Subcutaneous adipose tissue (tissue), 4 donors: Measurements from ENCODE around the gene SIVA1. TPM values are rescaled to one million over a fixed set of nuclear protein-coding genes. Genes with fewer than 3 reads are reported as not detected.

ENCODE experiments used
- total RNA-seq, 4 donors: library from RNA; depleted of rRNA; stranded (reverse); fragments of >200 nt; gene quantifications; one replicate each; pipeline ENCODE4 v1.1.0, GENCODE V29; 2016
- TF ChIP-seq, protein P1 (sequence below): fragments of 450-650 bp; IDR thresholded peaks from one replicate; pipeline ENCODE4 v1.5.1; 2016; ENCODE audit warnings: low read depth, mild to moderate bottlenecking, control low read depth, antibody characterized with exemption, moderate library complexity

The SIVA1 gene
- total RNA-seq, 4 donors from 2014 or later, result 65.4 to 232 (median 169) TPM

DNA sequence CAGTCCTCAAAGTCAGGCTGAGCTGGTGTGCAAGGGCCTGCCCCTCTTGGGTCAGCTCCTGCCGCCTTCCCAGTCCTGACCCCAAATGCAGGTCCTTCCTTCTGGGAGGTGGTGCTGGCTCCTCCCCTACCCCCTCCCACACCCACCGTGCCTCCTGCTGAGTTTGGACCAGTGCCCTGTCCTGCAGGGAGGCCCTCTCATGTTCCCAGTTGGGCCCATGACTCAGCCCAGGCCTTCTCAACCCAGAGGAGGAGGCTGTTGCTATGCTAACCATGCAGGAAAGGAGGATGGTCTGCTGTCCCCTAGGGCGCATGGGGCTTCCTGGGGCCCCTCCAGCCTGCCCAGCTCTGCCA lies 52.4 kb downstream of the SIVA1 start:
- TF ChIP-seq, protein P1, sequence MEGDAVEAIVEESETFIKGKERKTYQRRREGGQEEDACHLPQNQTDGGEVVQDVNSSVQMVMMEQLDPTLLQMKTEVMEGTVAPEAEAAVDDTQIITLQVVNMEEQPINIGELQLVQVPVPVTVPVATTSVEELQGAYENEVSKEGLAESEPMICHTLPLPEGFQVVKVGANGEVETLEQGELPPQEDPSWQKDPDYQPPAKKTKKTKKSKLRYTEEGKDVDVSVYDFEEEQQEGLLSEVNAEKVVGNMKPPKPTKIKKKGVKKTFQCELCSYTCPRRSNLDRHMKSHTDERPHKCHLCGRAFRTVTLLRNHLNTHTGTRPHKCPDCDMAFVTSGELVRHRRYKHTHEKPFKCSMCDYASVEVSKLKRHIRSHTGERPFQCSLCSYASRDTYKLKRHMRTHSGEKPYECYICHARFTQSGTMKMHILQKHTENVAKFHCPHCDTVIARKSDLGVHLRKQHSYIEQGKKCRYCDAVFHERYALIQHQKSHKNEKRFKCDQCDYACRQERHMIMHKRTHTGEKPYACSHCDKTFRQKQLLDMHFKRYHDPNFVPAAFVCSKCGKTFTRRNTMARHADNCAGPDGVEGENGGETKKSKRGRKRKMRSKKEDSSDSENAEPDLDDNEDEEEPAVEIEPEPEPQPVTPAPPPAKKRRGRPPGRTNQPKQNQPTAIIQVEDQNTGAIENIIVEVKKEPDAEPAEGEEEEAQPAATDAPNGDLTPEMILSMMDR, result no peak

DNA sequence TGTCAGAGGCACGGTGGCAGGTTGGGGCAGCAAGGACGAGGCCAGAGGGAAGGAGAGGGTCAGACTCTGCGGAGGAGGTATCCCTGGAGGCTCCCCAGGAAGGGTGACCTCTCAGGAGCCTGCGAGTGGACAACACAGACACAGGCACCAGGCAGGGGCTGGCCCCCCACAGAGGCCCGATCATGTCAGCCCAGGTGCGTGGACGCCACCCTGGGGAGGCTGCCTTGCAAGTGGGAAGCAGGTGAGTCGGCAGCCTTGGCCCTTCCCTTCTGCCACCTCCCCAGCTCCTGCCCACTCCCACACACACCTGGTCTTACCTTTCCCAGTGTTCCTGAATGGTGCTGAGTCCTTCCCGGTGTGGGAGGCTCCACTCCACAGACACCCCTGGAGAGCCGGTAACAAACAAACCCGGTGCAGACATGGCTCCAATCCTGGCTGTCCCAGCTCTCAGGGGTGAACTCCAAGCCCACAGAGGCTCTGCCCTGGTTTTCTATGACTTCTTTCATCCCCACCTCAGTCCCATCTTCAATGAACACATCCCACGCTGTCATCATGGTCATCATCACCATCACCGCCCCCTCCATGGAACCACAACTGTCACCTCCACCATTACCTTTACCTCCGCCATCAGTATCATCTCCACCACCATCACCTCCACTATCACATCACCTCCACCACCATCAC lies 53.1 kb downstream of the SIVA1 start:
- TF ChIP-seq, protein P1, result no peak

DNA sequence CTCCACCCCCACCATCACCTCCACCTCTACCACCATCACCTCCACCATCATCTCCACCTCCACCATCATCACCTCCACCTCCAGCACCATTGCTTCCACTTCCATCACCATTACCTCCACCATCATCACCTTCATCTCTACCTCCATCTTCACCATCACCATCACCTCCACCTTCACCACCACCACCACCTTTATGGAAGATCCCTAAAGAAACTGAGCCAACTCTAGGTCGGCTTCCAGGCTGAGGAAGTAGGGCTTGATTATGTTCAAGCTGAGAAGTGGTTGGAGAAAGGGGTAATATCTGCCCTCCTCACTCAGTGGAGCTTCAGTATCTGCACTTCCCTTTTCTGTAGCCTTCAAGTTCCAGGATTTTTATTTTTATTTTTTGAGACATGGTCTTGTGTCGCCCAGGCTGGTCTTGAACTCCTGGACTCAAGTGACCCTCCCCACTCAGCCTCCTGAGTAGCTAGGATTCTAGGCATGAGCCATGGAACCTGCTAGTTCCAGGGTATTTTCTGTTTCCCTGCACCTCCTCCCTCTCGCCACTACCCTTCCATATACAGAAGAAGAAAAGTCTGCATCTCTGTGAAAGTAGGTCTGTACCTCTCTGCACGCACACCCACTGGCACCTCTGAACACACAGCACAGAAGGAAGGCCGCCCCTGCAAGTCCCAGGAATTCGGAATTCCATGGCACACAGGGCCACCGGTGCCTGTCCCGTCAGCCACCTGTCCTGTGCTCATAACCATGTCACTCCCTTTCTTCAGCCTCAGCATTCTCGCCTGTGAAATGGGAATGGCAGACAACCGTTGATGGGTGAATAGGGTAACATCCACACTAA lies 53.9 kb downstream of the SIVA1 start:
- TF ChIP-seq, protein P1, result no peak

DNA sequence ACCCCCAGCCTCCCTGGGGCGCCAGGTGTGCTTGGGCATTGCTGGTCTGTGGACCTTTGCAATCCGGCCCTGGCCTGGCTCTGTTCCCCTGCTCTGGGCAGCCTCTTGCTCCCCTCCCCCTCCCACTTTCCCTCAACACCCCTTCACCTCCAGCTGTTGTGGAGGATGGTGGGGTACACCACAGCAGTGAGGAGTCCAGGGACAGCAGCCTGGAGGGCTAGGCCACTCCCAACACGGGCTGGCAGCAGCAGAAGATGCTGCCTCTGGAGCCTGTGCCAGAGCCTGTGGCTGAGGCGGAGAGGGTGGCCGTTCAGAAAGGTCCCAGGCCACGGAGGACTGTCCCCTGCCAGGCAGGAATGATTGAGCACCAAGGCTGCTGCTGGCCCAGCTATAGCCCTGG lies 55.5 kb downstream of the SIVA1 start:
- TF ChIP-seq, protein P1, result no peak

Other genes with a start within 250 kb of the SIVA1 start
- gene C14orf180, start 173.4 kb upstream of the SIVA1 start, total RNA-seq, result 100 to 1,000 TPM in 1 of 4 donors, 10 to 100 TPM in 1, 1 to 10 TPM in 2; 6.0 to 333 (median 18.2) TPM
- not detected for gene TMEM179, start 148.4 kb upstream of the SIVA1 start, total RNA-seq
- 100 to 1,000 TPM in 1 of 4 donors, 10 to 100 TPM in 3; 39.9 to 199 (median 72.4) TPM for gene INF2, start 63.5 kb upstream of the SIVA1 start, total RNA-seq
- 10 to 100 TPM in 1 of 4 donors, 1 to 10 TPM in 3; 2.3 to 36.2 (median 7.3) TPM for gene ADSS1, start 28.9 kb upstream of the SIVA1 start, total RNA-seq
- 100 to 1,000 TPM in 3 of 4 donors, 10 to 100 TPM in 1; 70.9 to 264 (median 110) TPM for gene AKT1, start 42.6 kb downstream of the SIVA1 start, total RNA-seq
- gene ZBTB42, start 48.0 kb downstream of the SIVA1 start, total RNA-seq, result 10 to 100 TPM in 1 of 4 donors, 1 to 10 TPM in 3; 1.5 to 18.1 (median 3.1) TPM
- gene CEP170B, start 112.1 kb downstream of the SIVA1 start, total RNA-seq, result 10 to 100 TPM in 2 of 4 donors, 1 to 10 TPM in 2; 5.6 to 23.9 (median 9.3) TPM
- 1 to 10 TPM in 1 of 4 donors, under 1 TPM in 1, not detected in 2; under 0.01 to 1.3 TPM for gene PLD4, start 171.7 kb downstream of the SIVA1 start, total RNA-seq
- 10 to 100 TPM; 36.9 to 77.5 (median 43.9) TPM for gene AHNAK2, start 225.2 kb downstream of the SIVA1 start, total RNA-seq
- gene CLBA1, start 232.6 kb downstream of the SIVA1 start, total RNA-seq, result 1 to 10 TPM; 1.4 to 7.9 (median 3.6) TPM